Measurements from ENCODE around the gene ADD1. TPM values are rescaled to one million over a fixed set of nuclear protein-coding genes. Genes with fewer than 3 reads are reported as not detected.
"Not testable (repeated sequence)": the region's sequence is repeated elsewhere in the genome, so short reads cannot be mapped to it uniquely, and the experiment has no call there.

The ADD1 gene
- polyA plus RNA-seq, 10 donors: 144 to 205 (median 167) TPM

GRCh38 chr4:2932321-2932950 lies 88.8 kb downstream of the ADD1 start:
- no peak for DNase-seq

GRCh38 chr4:2932951-2933565 lies 89.4 kb downstream of the ADD1 start:
- DNase-seq: no peak

- no peak for DNase-seq
These were observed 90.0 kb downstream of the ADD1 start for GRCh38 chr4:2933566-2934076.

- DNase-seq: peak in 1 of 3 donors; percentile 77
These were observed 90.6 kb downstream of the ADD1 start for GRCh38 chr4:2934077-2934812.

GRCh38 chr4:2934813-2935761 lies 91.4 kb downstream of the ADD1 start:
- peak; percentile 90 to 97 (median 95) for DNase-seq

GRCh38 chr4:2935762-2936743 lies 92.4 kb downstream of the ADD1 start:
- DNase-seq: no peak

- no peak for DNase-seq
These were observed 93.1 kb downstream of the ADD1 start for GRCh38 chr4:2936773-2937145.

- DNase-seq: no peak
These were observed 93.7 kb downstream of the ADD1 start for GRCh38 chr4:2937146-2937857.

GRCh38 chr4:2937986-2938385 lies 94.3 kb downstream of the ADD1 start:
- no peak for DNase-seq

GRCh38 chr4:2938411-2938810 lies 94.8 kb downstream of the ADD1 start:
- not testable (repeated sequence) for DNase-seq

- no peak for DNase-seq
These were observed 95.3 kb downstream of the ADD1 start for GRCh38 chr4:2938906-2939305.

- no peak for DNase-seq
These were observed 96.0 kb downstream of the ADD1 start for GRCh38 chr4:2939383-2940243.

GRCh38 chr4:2940267-2941137 lies 96.9 kb downstream of the ADD1 start:
- DNase-seq: no peak

- DNase-seq: no peak
These were observed 97.7 kb downstream of the ADD1 start for GRCh38 chr4:2941138-2942036.

GRCh38 chr4:2942037-2942531 lies 98.4 kb downstream of the ADD1 start:
- no peak for DNase-seq

All from muscle of back (tissue), 11 donors.